Femur (tissue), 1 donor: Measurements from ENCODE around the gene KLF16.
"Not testable (repeated sequence)": the region's sequence is repeated elsewhere in the genome, so short reads cannot be mapped to it uniquely, and the experiment has no call there.

Source experiments
- DNase-seq: peaks from one replicate; pipeline ENCODE4 v3.0.0-alpha.2; 2017

KLF16 gene

DNA sequence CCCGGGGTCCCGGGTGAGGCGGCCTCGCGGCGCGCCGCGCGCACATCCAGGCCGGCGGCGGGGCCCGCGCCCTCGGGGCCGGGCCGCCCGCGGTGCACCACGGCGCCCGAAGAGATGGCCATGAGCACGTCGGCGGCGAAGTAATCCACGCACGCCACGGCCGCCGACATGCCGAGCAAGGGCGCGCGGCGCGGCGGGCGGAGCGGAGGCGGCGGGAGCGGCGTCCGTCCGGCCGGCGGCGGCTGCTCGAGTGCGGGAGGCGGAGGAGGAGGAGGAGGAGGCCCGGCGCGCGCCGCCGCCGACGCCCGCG is at the start of gene KLF16:
Gene KLF16 (minus strand): TSS at position 252 of the 310 bp plus-strand sequence. CDS start 82 bp downstream, at position 170.
- DNase-seq, result no peak

DNA sequence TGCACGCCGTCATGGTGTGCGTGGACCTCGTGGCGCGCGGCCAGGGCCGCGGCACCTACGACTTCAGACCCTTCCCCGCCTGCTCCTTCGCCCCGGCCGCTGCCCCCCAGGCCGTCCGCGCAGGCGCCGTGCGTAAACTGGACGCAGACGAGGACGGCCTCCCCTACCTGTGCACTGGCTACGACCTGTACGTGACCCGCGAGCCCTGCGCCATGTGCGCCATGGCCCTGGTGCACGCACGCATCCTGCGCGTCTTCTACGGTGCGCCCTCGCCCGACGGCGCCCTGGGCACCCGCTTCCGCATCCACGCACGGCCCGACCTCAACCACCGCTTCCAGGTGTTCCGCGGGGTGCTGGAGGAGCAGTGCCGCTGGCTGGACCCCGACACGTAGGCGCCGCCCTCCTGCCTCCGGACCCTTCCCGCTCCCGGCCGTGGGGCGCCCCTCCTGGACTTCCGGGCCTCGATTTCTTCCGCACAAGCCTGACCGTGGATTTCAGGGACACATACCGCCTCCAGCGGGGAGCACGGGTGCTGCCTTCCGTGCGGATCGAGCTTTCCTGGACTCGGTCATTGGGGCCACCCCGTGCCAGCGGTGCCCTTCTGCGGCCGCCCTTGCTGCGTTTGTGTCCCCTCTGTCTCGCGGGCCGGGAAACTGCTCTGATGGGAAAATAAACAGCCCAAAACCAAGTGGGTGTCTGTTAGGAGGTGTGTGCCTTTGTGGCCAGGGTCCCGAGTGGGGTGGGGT is 49.6 kb upstream of the KLF16 start:
- no peak for DNase-seq

- DNase-seq, result no peak
Measured at GRCh38 chr19:1911995-1912394, 48.6 kb upstream of the KLF16 start.

GRCh38 chr19:1911098-1911497 is 47.7 kb upstream of the KLF16 start:
- no peak for DNase-seq

GRCh38 chr19:1910177-1910576 is 46.8 kb upstream of the KLF16 start:
- DNase-seq, result no peak

GRCh38 chr19:1909761-1910080 is 46.3 kb upstream of the KLF16 start:
- no peak for DNase-seq

- no peak for DNase-seq
Measured at GRCh38 chr19:1908364-1908678, 44.9 kb upstream of the KLF16 start.

DNA sequence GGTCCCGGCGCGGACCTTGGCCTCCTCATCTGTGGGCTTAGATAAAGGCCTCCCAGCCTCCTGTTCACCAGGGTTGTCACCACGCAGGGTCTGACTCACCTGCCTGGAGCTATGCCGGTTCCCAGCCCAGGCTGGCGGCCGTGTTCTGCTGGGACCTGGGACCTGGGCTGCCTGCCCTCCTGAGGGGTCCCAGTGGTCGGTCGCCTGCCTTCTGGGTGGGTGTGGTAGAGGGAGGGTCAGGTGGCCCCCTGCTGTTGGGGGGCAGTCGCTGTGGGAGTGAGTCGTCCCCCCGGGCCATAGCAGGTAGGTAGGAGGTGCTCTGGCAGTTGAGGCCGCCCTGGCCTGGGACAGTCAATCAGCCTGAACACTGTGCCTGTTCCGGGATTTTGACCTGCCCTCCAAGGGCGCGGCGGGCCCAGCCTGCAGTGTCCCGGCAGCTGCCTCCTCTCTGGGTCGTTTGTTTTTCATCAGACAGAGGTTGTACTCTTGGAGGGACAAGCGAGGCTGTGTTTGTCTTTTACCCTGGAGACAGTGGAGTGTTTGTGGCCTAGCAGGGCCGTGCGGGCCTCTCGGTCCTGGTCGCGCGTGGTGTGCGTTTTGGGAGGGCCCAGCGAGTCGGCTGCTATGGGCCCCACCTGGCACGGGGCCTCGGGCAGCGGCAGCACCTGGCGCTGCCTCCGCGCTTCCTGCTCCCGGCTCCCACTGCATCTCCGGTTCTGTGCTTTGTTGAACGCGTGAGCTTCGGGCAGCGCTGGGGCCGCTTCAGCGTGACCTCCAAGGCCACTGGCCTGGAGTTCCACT is 44.4 kb upstream of the KLF16 start:
- DNase-seq, result no peak

- DNase-seq, result no peak
Measured at GRCh38 chr19:1906985-1907562, 43.7 kb upstream of the KLF16 start.

- no peak for DNase-seq
Measured at GRCh38 chr19:1905863-1906375, 42.5 kb upstream of the KLF16 start.

DNA sequence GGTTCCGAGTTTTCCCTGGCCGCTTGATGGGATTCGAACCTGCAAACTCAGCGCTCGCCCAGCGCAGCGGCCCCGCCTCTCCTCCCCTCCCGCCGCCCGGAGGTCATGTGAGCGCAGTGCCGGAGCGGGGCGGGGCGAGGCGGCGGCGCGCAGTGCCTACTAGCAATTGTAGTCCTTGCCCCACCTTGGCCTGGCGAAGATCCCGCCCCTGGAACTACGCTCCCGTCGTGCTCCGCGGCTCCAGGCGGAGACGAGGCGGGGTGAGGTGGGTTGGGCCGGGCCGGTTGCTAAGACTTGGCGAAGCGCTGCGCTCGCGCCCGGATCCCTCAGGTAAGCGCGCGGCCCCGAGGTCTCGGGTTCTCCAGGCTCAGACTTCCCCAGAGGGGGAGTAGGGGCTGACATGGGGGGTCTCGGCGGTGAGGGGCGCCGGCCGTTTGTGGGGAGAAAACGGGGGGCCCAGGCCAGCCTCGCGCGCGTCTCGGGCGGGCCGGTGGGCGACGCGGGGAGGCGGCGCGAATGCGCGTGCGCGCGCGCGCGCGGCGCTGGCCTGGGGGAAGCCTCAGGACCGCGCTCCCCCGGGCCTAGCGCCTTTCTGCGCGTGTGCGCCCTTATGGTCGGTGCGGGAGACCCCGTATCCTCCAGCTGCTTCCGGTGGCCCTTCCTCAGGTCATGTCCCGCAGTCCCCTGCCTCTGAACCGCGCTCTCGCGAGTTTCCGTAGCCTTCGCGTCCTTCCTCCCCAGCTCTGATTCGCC is 41.9 kb upstream of the KLF16 start, which contains the start of the genes ADAT3 and SCAMP4:
Gene ADAT3 (plus strand): TSS at position 290 of the 753 bp plus-strand sequence. CDS start 6,649 bp downstream, outside the sequence.
Gene SCAMP4 (plus strand): TSS at position 290 of the 753 bp plus-strand sequence. CDS start 9,621 bp downstream, outside the sequence.
- peak; percentile 100 for DNase-seq

DNA sequence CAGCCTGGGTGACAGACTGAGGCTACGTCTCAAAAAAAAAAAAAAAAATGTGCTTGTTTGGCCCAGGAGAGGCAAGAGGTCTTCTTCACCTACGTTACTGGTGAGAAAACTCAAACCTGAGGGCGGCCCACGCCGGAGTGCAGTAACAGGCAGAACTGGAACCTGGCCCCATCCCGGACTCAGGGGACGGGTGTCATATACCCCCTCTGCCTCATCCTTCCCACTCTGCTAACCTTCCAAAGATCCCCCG is 41.4 kb upstream of the KLF16 start:
- DNase-seq, result no peak

- no peak for DNase-seq
Measured at GRCh38 chr19:1902923-1903322, 39.5 kb upstream of the KLF16 start.

DNA sequence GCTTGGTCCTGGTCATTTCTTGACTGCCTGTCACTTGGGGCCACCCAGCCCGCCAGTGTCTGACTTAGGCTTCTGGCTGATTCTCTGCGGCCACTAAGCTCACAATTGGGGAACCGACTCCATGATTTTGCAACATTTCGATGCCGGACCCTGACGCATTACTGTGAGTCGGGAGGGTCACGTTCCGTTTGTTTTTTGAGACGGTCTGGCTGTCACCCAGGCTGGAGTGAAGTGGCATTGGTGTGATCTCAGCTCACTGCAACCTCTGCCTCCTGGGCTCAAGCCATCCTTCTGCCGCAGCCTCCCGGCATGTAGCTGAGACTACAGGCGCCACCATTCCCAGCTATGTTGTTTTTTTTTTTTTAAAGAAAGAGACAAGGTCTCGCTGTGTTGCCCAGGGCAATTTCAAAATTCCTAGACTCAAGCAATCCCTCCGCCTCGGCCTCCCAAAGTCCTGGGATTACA is 38.6 kb upstream of the KLF16 start:
- DNase-seq, result no peak

GRCh38 chr19:1896508-1896907 is 33.1 kb upstream of the KLF16 start:
- DNase-seq, result no peak

DNA sequence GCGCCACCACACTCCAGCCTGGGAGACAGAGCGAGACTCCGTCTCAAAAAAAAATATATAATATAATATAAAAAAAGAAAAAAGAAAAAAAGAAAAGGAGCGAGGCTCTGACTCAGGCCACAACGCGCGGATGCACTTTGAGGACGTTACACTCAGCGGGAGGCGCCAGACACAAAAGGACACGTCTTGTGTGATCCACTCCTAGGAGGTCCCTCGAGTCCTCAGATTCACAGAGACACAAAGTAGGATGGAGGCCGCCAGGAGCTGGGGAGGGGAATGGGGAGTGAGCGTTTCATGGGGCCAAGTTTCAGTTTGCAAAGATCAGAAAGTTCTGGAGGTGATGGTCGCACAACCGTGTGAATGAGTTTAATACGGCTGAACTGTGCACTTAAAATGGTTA is 30.4 kb upstream of the KLF16 start:
- no peak for DNase-seq

GRCh38 chr19:1889907-1890306 is 26.5 kb upstream of the KLF16 start:
- DNase-seq, result no peak

GRCh38 chr19:1888385-1888784 is 25.0 kb upstream of the KLF16 start:
- DNase-seq, result no peak

DNA sequence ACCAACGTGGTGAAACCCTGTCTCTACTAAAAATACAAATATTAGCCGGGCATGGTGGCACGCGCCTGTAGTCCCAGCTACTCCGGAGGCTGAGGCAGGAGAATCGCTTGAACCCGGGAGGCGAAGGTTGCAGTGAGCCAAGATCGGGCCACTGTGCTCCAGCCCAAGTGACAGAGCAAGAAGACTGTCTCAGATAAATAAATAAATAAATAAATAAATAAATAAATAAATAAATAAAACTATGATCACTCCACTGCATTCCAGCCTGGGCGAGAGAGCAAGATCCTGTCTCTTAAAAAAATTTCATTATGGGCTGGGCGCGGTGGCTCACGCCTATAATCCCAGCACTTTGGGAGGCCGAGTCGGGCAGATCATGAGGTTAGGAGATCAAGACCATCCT is 23.0 kb upstream of the KLF16 start:
- not testable (repeated sequence) for DNase-seq

GRCh38 chr19:1885398-1886119 is 22.2 kb upstream of the KLF16 start, which contains the start of gene ABHD17A:
ABHD17A (minus strand) TSS chr19:1885496; CDS start chr19:1881566, 3,930 bp downstream.
- DNase-seq, result peak; percentile 97

DNA sequence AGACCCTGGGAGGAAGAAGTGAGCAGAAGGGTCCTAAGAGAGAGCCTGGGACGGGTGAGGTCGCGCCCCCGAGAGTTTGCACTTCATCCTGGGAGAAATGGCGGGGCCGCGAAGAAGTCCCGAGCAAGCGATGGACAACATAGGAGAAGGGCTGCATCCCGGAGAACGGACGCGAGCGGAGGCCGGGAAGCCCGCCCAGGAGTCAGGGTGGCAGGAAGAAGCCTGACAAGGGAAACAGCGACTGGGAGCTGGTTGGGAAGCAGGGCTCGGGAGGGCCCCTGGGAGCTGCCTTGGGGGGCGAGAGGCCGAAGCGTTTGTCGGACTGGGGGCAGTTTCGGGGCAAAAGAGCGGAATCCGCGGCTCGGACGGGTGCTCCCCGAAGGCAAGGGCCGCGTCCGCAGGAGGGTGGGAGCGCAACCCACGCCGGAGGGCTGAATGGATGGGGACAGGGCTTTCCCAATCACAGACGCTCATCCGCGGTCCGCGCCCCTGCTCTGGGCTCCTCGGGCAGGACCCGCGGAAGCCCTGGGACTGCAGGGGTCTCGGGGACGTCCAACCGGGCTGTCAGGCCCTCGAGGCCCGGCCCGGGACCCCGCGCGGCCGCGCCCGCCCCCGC is 21.4 kb upstream of the KLF16 start:
- DNase-seq, result peak; percentile 38

DNA sequence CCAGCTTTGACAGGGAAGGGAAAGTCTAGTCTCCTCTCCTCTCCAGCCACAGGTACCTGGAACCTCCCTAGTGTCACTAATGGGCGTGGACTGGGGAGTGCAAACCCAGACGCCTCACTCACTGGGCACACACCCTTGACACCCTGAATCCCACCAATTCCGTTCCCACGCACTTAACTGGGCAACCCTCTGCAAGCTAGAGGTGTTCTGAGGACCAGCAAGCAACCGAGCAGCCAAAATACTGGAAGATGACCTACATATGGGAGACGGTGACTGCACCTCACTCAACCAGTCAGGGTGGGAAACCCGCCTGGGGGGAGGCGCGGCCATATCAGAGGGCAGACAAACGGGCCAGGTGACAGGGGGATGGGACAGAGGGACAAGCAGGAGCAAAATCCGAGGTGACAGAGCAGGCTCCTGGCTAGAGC is 20.9 kb upstream of the KLF16 start:
- DNase-seq, result peak; percentile 28
